CMK (cell line): ENCODE measurements around the gene ZNF483.
"Not testable (repeated sequence)": the region's sequence is repeated elsewhere in the genome, so short reads cannot be mapped to it uniquely, and the experiment has no call there.

Source experiments
- DNase-seq: peaks from one replicate; pipeline ENCODE4 v3.0.0-alpha.2; 2010; ENCODE audit warnings: low read depth

Gene ZNF483

GRCh38 chr9:111610845-111611244, 85.9 kb downstream of the ZNF483 start:
- no peak for DNase-seq

- DNase-seq: no peak
Measured at GRCh38 chr9:111613436-111614040, 88.6 kb downstream of the ZNF483 start.

- no peak for DNase-seq
Measured at GRCh38 chr9:111615928-111616327, 90.9 kb downstream of the ZNF483 start.

GRCh38 chr9:111617349-111617748, 92.4 kb downstream of the ZNF483 start:
- not testable (repeated sequence) for DNase-seq

GRCh38 chr9:111621895-111622480, 97.0 kb downstream of the ZNF483 start:
- no peak for DNase-seq

- no peak for DNase-seq
Measured at GRCh38 chr9:111622626-111623025, 97.6 kb downstream of the ZNF483 start.
